Measurements from ENCODE around the gene PIK3CD.

DNA sequence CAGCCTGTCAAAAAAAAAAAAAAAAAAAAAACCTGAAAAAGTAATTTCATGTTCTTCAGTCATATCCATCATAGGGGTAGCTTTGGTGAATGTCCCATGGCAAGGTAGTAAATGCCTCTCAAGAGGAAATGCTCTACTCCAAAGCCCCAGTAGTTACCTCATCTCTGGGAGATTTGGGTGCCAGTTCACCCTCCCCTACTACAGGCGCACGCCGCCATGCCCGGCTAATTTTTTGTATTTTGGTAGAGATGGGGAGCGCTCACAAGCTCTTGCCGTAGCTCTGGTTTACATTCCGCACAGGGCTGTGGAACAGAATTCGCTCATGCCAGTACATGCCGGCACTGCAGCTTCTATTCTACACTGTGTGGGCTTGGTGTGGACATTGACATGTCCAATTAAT, 13.7 kb downstream of the PIK3CD start:
- TF ChIP-seq KDM1A (IDR thresholded peaks at IDR 0.05; ENCODE audit: borderline replicate concordance, low read length) = no peak
- no peak for TF ChIP-seq EP300 (IDR thresholded peaks at IDR 0.05; ENCODE audit: borderline replicate concordance in 1 of 2, low read depth in 2 of 2, low read length in 2 of 2)
- no peak for TF ChIP-seq POLR2A (IDR thresholded peaks at IDR 0.05; ENCODE audit: control extremely low read depth in 1 of 2, low read depth in 2 of 2, low read length in 2 of 2)

Data from H1 (cell line).